HUES48 (cell line): ENCODE measurements around the gene CETP.
"Not testable (repeated sequence)": the region's sequence is repeated elsewhere in the genome, so short reads cannot be mapped to it uniquely, and the experiment has no call there.

ENCODE experiments used
- H3K27ac ChIP-seq: one replicate; pipeline ENCODE4 v1.7.0; 2013; ENCODE audit warnings: low read depth, low read length, inconsistent platforms
- H3K27me3 ChIP-seq: 2 replicates; pipeline ENCODE4 v1.6.1; 2013; ENCODE audit warnings: mild to moderate bottlenecking, low read length; ENCODE audit not compliant: control insufficient read depth, insufficient read depth
- H3K36me3 ChIP-seq: 2 replicates; pipeline ENCODE4 v1.6.1; 2013; ENCODE audit warnings: low read length; ENCODE audit not compliant: control insufficient read depth, insufficient read depth
- H3K4me1 ChIP-seq: 2 replicates; pipeline ENCODE4 v1.6.1; 2013; ENCODE audit warnings: mild to moderate bottlenecking, low read length; ENCODE audit not compliant: control insufficient read depth, insufficient read depth
- H3K4me3 ChIP-seq: 2 replicates; pipeline ENCODE4 v1.5.1; 2013; ENCODE audit warnings: mild to moderate bottlenecking, low read depth, low read length
- H3K9ac ChIP-seq: 2 replicates; pipeline ENCODE4 v1.6.1; 2013; ENCODE audit warnings: mild to moderate bottlenecking, low read depth, low read length, moderate library complexity
- H3K9me3 ChIP-seq: 2 replicates; pipeline ENCODE4 v1.6.1; 2013; ENCODE audit warnings: low read length; ENCODE audit not compliant: control insufficient read depth, insufficient read depth

The CETP gene

GRCh38 chr16:57001026-57001679 lies 39.4 kb downstream of the CETP start:
- Histone ChIP-seq H3K27me3 (no peaks in the 10 kb centered on the region), H3K36me3 (no peaks in the 10 kb centered on the region), H3K9ac (no peak overlapping the region), H3K27ac (no peak overlapping the region), H3K9me3 (no peaks in the 10 kb centered on the region), H3K4me1 (peaks cover 4% of the 10 kb centered on the region), H3K4me3 (no peak overlapping the region)

GRCh38 chr16:57003439-57004386 lies 42.0 kb downstream of the CETP start:
- H3K9ac ChIP-seq, result no peak overlapping the region
- no peaks in the 10 kb centered on the region for H3K9me3 ChIP-seq
- no peak overlapping the region for H3K27ac ChIP-seq
- peaks cover 4% of the 10 kb centered on the region for H3K4me1 ChIP-seq
- no peaks in the 10 kb centered on the region for H3K27me3 ChIP-seq
- H3K36me3 ChIP-seq, result no peaks in the 10 kb centered on the region
- no peak overlapping the region for H3K4me3 ChIP-seq

DNA sequence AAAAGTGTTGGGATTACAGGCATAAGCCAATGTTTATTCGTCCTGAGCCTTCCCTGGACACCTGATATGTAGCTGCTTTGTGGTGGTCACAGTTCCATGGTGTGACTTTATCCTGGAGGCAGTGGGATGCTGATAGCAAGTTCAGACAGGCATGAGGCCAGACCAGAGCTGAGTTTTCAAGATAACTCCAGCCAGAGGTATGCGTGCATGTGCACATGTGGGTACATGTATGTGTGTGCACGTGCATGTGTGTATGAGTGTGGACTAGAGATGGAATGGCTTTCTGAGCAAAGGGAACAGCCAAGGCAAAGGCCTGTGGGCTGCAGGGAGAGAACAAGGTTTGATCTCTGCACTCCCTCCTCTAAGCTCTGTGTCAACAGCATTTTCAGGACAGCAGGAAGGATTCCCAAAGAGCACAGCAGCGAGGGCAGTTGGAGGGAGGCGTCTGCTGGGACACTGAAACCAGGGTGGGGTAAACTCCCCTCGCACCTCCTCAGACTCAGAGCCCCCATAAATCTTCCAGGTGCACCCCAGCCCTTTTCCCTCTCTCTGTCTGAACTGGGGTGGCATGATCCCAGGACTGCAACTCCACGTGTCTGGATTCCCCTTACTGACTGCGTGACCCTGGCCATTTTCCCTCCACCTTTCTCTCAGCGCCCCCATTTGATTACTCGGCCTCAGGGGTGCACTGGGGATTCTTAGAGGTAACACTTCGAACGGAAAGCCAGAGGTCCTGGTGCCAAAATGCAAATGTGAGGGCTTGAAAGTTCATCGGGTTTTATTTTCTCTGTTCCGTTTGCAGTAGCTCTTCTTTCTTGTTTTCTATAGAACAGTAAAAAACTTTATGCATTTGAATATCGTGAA lies 42.9 kb downstream of the CETP start:
- Histone ChIP-seq H3K4me3 (no peak overlapping the region), H3K9ac (no peak overlapping the region), H3K27me3 (no peaks in the 10 kb centered on the region), H3K9me3 (no peaks in the 10 kb centered on the region), H3K36me3 (no peaks in the 10 kb centered on the region), H3K4me1 (peaks cover 4% of the 10 kb centered on the region), H3K27ac (no peak overlapping the region)

- not testable (repeated sequence) for H3K9me3 ChIP-seq, H3K4me3 ChIP-seq, H3K36me3 ChIP-seq, H3K4me1 ChIP-seq, H3K27me3 ChIP-seq, H3K27ac ChIP-seq, H3K9ac ChIP-seq
These were observed 43.8 kb downstream of the CETP start for GRCh38 chr16:57005597-57005996.

DNA sequence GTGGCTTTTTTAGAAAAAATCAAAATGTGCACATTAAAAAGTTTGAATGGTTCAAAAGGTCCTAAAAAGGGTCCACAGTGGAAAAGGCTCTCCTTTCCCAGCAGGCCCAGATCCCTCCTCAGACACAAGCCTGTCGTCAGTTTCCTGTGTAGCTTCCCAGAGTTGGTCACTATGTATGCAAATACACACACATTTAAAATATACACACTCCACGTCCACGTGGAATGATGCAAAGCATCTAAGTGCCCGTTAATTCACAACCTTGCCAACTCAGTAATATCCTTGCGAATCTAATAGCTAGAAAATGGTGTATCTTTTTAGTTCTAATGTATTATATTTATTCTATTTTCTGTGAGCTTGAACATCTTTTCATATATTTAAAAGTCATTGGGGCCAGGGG lies 45.3 kb downstream of the CETP start:
- H3K9me3 ChIP-seq, result no peaks in the 10 kb centered on the region
- no peaks in the 10 kb centered on the region for H3K27me3 ChIP-seq
- H3K27ac ChIP-seq, result no peak overlapping the region
- no peak overlapping the region for H3K4me3 ChIP-seq
- no peaks in the 10 kb centered on the region for H3K36me3 ChIP-seq
- H3K4me1 ChIP-seq, result peaks cover 5% of the 10 kb centered on the region
- H3K9ac ChIP-seq, result no peak overlapping the region

GRCh38 chr16:57007530-57007929 lies 45.8 kb downstream of the CETP start:
- H3K27me3 ChIP-seq, result no peaks in the 10 kb centered on the region
- H3K36me3 ChIP-seq, result no peaks in the 10 kb centered on the region
- H3K4me3 ChIP-seq, result no peak overlapping the region
- H3K27ac ChIP-seq, result no peak overlapping the region
- peaks cover 9% of the 10 kb centered on the region for H3K4me1 ChIP-seq
- H3K9ac ChIP-seq, result no peak overlapping the region
- no peaks in the 10 kb centered on the region for H3K9me3 ChIP-seq

DNA sequence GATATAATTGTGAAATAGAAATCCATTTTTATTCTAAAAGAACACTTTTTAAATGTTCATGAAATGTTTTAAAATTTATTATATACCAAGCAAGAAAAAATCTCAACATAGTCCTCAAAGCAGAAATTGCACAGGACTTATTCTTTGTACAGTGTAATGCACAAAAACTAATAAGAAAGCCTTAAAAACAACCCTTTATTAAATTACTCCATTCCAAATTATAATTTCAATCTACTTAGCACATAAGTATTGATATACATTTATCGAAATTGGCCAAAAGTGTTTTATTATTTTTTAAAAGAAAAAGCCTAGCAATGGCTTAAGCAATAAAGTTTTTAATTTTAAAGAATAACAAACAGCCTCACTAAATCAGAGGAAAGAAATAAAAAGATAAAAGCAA lies 46.7 kb downstream of the CETP start:
- Histone ChIP-seq H3K9ac (no peak overlapping the region), H3K36me3 (no peaks in the 10 kb centered on the region), H3K27me3 (no peaks in the 10 kb centered on the region), H3K27ac (no peak overlapping the region), H3K4me3 (no peak overlapping the region), H3K4me1 (peaks cover 9% of the 10 kb centered on the region), H3K9me3 (no peaks in the 10 kb centered on the region)

- Histone ChIP-seq H3K9ac (no peak overlapping the region), H3K27me3 (no peaks in the 10 kb centered on the region), H3K4me3 (no peak overlapping the region), H3K4me1 (peaks cover 4% of the 10 kb centered on the region; the same call in 1 of the 2 replicates), H3K36me3 (no peaks in the 10 kb centered on the region), H3K9me3 (no peaks in the 10 kb centered on the region), H3K27ac (no peak overlapping the region)
These were observed 48.0 kb downstream of the CETP start for GRCh38 chr16:57009643-57010170.

DNA sequence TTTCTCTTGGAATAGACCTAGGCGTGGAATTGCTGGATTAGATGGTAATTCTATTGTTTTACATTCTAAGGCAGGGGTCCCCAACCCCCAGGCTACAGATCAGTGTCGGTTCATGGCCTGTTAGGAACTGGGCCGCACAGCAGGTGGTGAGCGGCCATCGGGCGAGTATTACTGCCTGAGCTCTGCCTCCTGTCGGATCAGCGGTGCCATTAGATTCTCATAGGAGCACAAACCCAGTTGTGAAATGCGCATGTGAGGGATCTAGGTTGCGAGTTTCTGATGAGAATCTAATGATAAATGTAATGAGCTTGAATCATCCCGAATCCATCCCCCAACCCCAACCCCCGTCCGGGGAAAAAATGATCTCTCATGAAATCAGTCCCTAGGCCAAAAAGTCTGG lies 50.6 kb downstream of the CETP start:
- Histone ChIP-seq H3K4me3 (no peak overlapping the region), H3K36me3 (no peaks in the 10 kb centered on the region), H3K9me3 (no peaks in the 10 kb centered on the region), H3K4me1 (peaks cover 4% of the 10 kb centered on the region; the same call in 1 of the 2 replicates), H3K27ac (no peak overlapping the region), H3K27me3 (no peaks in the 10 kb centered on the region), H3K9ac (no peak overlapping the region)

DNA sequence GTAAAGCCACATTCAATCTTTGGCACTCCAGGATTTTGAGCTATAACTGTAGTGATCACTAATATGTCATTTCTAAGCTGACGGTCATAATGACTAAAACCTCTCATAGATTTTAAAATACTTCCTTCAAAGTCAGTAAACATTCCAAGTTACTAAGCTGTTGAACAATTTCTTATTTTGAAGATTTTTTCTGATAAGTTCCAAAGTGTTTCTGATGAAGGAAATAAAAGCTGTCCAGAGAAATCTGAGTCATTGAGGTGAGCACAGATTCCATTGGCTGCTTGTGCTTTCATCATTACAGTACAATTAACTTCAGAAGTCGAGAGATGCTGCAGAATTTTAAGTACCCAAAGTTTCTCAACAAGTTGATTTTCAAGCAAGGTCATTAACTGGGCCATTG lies 51.5 kb downstream of the CETP start:
- Histone ChIP-seq H3K9ac (no peak overlapping the region), H3K4me1 (peaks cover 4% of the 10 kb centered on the region; the same call in 1 of the 2 replicates), H3K27ac (no peak overlapping the region), H3K9me3 (no peaks in the 10 kb centered on the region), H3K4me3 (no peak overlapping the region), H3K36me3 (no peaks in the 10 kb centered on the region), H3K27me3 (no peaks in the 10 kb centered on the region)
